BE2C (cell line): Measurements from ENCODE around the gene STK26.

ENCODE experiments used
- DNase-seq: peaks from one replicate; pipeline ENCODE4 v3.0.0-alpha.2; 2020
- H3K27me3 ChIP-seq: fragments of 250-450 bp; sonication (Bioruptor Pico); 2 replicates; pipeline ENCODE4 v1.5.1; 2020; ENCODE audit warnings: mild to moderate bottlenecking
- H3K36me3 ChIP-seq: fragments of 250-450 bp; sonication (Bioruptor Pico); 2 replicates; pipeline ENCODE4 v1.5.1; 2020; ENCODE audit warnings: mild to moderate bottlenecking
- H3K4me1 ChIP-seq: fragments of 250-450 bp; sonication (Bioruptor Pico); 2 replicates; pipeline ENCODE4 v1.5.1; 2020
- H3K4me3 ChIP-seq: 2 replicates; pipeline ENCODE4 v1.5.1; 2011; ENCODE audit warnings: low read depth, low read length
- H3K9me3 ChIP-seq: fragments of 250-450 bp; sonication (Bioruptor Pico); 2 replicates; pipeline ENCODE4 v1.5.1; 2020
- CTCF ChIP-seq: IDR thresholded peaks from 2 replicates; pipeline ENCODE4 v1.5.1; 2012; ENCODE audit warnings: mild to moderate bottlenecking, low read depth, low read length

The STK26 gene

GRCh38 chrX:132058975-132059374 lies 35.9 kb downstream of the STK26 start:
- H3K4me1 ChIP-seq = no peaks in the 10 kb centered on the region
- no peaks in the 10 kb centered on the region for H3K9me3 ChIP-seq
- DNase-seq = no peak
- H3K36me3 ChIP-seq = no peaks in the 10 kb centered on the region
- H3K27me3 ChIP-seq = no peaks in the 10 kb centered on the region
- TF ChIP-seq CTCF = no peak
- H3K4me3 ChIP-seq = no peak overlapping the region

GRCh38 chrX:132059973-132060540 lies 37.0 kb downstream of the STK26 start:
- no peak for TF ChIP-seq CTCF
- no peaks in the 10 kb centered on the region for H3K36me3 ChIP-seq
- no peaks in the 10 kb centered on the region for H3K9me3 ChIP-seq
- H3K4me3 ChIP-seq = no peak overlapping the region
- H3K4me1 ChIP-seq = no peaks in the 10 kb centered on the region
- no peaks in the 10 kb centered on the region for H3K27me3 ChIP-seq
- DNase-seq = no peak

GRCh38 chrX:132063334-132063733 lies 40.2 kb downstream of the STK26 start:
- no peaks in the 10 kb centered on the region for H3K9me3 ChIP-seq
- DNase-seq = no peak
- no peaks in the 10 kb centered on the region for H3K27me3 ChIP-seq
- H3K4me1 ChIP-seq = no peaks in the 10 kb centered on the region
- no peak for TF ChIP-seq CTCF
- no peaks in the 10 kb centered on the region for H3K36me3 ChIP-seq
- no peak overlapping the region for H3K4me3 ChIP-seq

- Histone ChIP-seq H3K4me3 (no peak overlapping the region), H3K27me3 (no peaks in the 10 kb centered on the region), H3K36me3 (no peaks in the 10 kb centered on the region), H3K9me3 (no peaks in the 10 kb centered on the region), H3K4me1 (no peaks in the 10 kb centered on the region)
- no peak for DNase-seq
- TF ChIP-seq CTCF = peak; percentile 28; the same call in 1 of the 2 replicates
Observed at GRCh38 chrX:132063862-132064261, 40.8 kb downstream of the STK26 start.

DNA sequence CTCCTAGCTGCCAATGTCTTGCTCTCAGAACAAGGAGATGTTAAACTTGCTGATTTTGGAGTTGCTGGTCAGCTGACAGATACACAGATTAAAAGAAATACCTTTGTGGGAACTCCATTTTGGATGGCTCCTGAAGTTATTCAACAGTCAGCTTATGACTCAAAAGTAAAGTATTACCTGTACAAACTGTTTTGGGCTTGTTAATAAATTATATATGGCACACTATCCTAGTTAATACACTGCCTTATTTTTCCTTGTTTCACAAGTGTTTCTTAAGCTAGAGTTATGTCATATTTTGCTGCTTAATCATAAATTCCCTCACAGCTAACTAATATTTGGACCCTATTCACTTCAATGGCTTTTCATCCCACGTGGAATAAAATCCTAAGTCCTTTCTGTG lies 45.3 kb downstream of the STK26 start:
- Histone ChIP-seq H3K9me3 (no peaks in the 10 kb centered on the region), H3K4me3 (no peak overlapping the region), H3K36me3 (no peaks in the 10 kb centered on the region), H3K27me3 (no peaks in the 10 kb centered on the region), H3K4me1 (no peaks in the 10 kb centered on the region)
- TF ChIP-seq CTCF = no peak
- DNase-seq = no peak

GRCh38 chrX:132071254-132071653 lies 48.2 kb downstream of the STK26 start:
- no peaks in the 10 kb centered on the region for H3K27me3 ChIP-seq
- H3K4me3 ChIP-seq = no peak overlapping the region
- no peak for TF ChIP-seq CTCF
- no peaks in the 10 kb centered on the region for H3K9me3 ChIP-seq
- no peaks in the 10 kb centered on the region for H3K4me1 ChIP-seq
- H3K36me3 ChIP-seq = no peaks in the 10 kb centered on the region
- no peak for DNase-seq
